PFSK-1 (cell line): ENCODE measurements around the gene ANKFY1.

ENCODE experiments used
- FOXP2 ChIP-seq: optimal IDR thresholded peaks from 2 replicates; pipeline ENCODE3; 2011; ENCODE audit warnings: borderline replicate concordance, control low read depth, inconsistent platforms; ENCODE audit not compliant: insufficient read depth; ENCODE audit errors: extremely low read length, extremely low read depth
- POLR2AphosphoS5 ChIP-seq: IDR thresholded peaks from 2 replicates; pipeline ENCODE4 v1.6.1; 2012; ENCODE audit warnings: low read depth, mild to moderate bottlenecking, control low read depth, low read length, moderate library complexity
- SIN3A ChIP-seq: IDR thresholded peaks from 2 replicates; pipeline ENCODE4 v1.6.1; 2012; ENCODE audit warnings: mild to moderate bottlenecking, low read length, moderate library complexity, borderline replicate concordance; ENCODE audit not compliant: insufficient read depth
- TAF1 ChIP-seq: IDR thresholded peaks from 2 replicates; pipeline ENCODE4 v1.6.1; 2012; ENCODE audit warnings: low read length, control low read depth, borderline replicate concordance; ENCODE audit not compliant: insufficient read depth
- TF ChIP-seq, protein P1 (sequence below), 2 experiments: IDR thresholded peaks; 2 replicates each; pipeline versions ENCODE4 v1.6.1 to v1.8.0; 2011 to 2012; ENCODE audit warnings: low read depth in 2 of 2, low read length in 2 of 2, control low read depth in 1 of 2, inconsistent platforms in 1 of 2, mild to moderate bottlenecking in 1 of 2, moderate library complexity in 1 of 2; ENCODE audit not compliant: insufficient read depth in 1 of 2

ANKFY1 gene

GRCh38 chr17:4262703-4263102, 1.1 kb downstream of the ANKFY1 start:
- TF ChIP-seq POLR2AphosphoS5 (no peak), TAF1 (no peak), SIN3A (no peak), FOXP2 (no peak)
- TF ChIP-seq, protein P1, sequence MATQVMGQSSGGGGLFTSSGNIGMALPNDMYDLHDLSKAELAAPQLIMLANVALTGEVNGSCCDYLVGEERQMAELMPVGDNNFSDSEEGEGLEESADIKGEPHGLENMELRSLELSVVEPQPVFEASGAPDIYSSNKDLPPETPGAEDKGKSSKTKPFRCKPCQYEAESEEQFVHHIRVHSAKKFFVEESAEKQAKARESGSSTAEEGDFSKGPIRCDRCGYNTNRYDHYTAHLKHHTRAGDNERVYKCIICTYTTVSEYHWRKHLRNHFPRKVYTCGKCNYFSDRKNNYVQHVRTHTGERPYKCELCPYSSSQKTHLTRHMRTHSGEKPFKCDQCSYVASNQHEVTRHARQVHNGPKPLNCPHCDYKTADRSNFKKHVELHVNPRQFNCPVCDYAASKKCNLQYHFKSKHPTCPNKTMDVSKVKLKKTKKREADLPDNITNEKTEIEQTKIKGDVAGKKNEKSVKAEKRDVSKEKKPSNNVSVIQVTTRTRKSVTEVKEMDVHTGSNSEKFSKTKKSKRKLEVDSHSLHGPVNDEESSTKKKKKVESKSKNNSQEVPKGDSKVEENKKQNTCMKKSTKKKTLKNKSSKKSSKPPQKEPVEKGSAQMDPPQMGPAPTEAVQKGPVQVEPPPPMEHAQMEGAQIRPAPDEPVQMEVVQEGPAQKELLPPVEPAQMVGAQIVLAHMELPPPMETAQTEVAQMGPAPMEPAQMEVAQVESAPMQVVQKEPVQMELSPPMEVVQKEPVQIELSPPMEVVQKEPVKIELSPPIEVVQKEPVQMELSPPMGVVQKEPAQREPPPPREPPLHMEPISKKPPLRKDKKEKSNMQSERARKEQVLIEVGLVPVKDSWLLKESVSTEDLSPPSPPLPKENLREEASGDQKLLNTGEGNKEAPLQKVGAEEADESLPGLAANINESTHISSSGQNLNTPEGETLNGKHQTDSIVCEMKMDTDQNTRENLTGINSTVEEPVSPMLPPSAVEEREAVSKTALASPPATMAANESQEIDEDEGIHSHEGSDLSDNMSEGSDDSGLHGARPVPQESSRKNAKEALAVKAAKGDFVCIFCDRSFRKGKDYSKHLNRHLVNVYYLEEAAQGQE (IDR thresholded peaks at IDR 0.05; ENCODE audit: insufficient read depth in 1 of 2, low read depth in 2 of 2, low read length in 2 of 2): no peak

DNA sequence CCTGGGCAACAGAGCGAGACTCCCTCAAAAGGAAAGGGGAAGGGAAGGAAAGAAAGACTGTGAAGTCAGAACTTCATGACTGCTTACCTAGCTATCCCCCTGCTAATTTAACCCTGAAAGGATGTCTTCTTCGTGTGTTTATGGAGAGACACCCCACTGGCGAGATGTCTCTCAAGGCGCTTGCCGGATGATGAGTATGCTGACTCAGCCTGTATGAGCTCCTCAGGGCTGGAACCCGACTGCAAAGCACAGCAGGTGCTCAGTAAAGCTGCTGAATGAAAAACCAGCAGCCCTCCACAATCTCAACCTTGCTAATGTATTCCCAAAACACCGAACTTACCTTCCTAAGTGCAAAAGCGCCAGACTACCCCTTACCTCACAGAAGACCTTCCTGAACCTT, 2.3 kb downstream of the ANKFY1 start:
- no peak for TF ChIP-seq SIN3A
- no peak for TF ChIP-seq FOXP2

DNA sequence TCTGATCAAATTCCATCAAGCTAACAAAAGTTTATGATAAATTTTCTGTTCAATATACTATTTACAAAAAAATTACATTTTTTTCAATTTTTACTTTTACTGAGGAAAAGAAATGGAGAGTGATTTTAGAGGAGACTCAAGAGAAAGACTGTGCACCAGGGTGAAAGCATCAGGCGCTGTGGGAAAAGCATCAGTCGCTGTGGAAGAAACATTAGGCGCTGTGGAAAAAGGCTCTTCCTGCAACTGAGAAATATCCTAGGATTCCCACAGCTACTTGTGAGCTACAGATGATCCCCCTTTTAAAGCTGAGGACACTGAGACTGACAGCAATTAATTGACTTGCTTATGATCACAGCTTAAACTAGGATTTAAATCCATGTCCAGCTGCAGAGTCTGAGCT, 4.9 kb downstream of the ANKFY1 start:
- TF ChIP-seq POLR2AphosphoS5 (no peak), SIN3A (no peak), TAF1 (no peak), FOXP2 (no peak)
- TF ChIP-seq, protein P1 (IDR thresholded peaks at IDR 0.05; ENCODE audit: insufficient read depth in 1 of 2, low read depth in 2 of 2, low read length in 2 of 2): no peak

DNA sequence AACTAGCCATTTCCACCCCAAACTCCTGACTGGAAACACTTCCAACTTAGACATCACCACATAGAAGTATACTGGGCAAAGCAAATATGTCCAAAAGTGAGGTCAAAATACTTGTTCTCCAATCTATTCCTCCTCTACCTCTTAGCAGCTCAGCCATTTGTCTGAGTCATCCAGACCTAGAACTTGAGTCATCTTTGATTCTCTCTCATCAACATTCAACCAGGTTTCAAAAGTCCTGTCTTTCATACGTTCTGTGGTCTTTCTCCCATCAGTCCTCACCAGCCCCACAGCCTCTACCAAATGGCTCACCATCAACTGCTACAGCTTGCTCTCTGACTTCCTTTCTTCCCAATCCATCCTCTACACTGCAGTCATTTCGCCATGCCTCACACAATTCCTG, 6.8 kb downstream of the ANKFY1 start:
- no peak for TF ChIP-seq TAF1
- no peak for TF ChIP-seq SIN3A
- TF ChIP-seq POLR2AphosphoS5: no peak
- TF ChIP-seq, protein P1 (IDR thresholded peaks at IDR 0.05; ENCODE audit: insufficient read depth in 1 of 2, low read depth in 2 of 2, low read length in 2 of 2): no peak
- no peak for TF ChIP-seq FOXP2

- no peak for TF ChIP-seq TAF1
- no peak for TF ChIP-seq POLR2AphosphoS5
- no peak for TF ChIP-seq SIN3A
- TF ChIP-seq FOXP2: no peak
- TF ChIP-seq, protein P1 (IDR thresholded peaks at IDR 0.05; ENCODE audit: insufficient read depth in 1 of 2, low read depth in 2 of 2, low read length in 2 of 2): no peak
These were observed 12.9 kb downstream of the ANKFY1 start for GRCh38 chr17:4250887-4251286.

GRCh38 chr17:4249452-4250029, 14.2 kb downstream of the ANKFY1 start:
- TF ChIP-seq, protein P1 (IDR thresholded peaks at IDR 0.05; ENCODE audit: insufficient read depth in 1 of 2, low read depth in 2 of 2, low read length in 2 of 2): no peak
- no peak for TF ChIP-seq TAF1
- TF ChIP-seq POLR2AphosphoS5: no peak
- TF ChIP-seq SIN3A: no peak
- TF ChIP-seq FOXP2: no peak
